A549 (cell line): ENCODE measurements around the gene HSD17B1. TPM values are rescaled to one million over a fixed set of nuclear protein-coding genes. Genes with fewer than 3 reads are reported as not detected.

Experiments
- ATAC-seq, 2 experiments: fragments of 200-7000 bp in 1 of 2; fragments of >200 bp in 1 of 2; cut with Nextera tagmentation in 1 of 2; cut with Tn5 transposase in 1 of 2; 3 replicates each; pipeline versions ENCODE4 v1.8.0 to v1.9.1; 2018 to 2020; ENCODE audit warnings: mild to moderate bottlenecking in 1 of 2, moderate library complexity in 1 of 2
- CTCF ChIA-PET: fragments of 300-600 bp; sonication (Branson Sonifier 250); formaldehyde crosslinking; extraction: SDS; loops from one replicate; lab custom pipeline; 2021; ENCODE audit warnings: antibody characterized with exemption, inconsistent platforms; lab: Yijun Ruan, JAX
- POLR2A ChIA-PET: fragments of 350-600 bp; formaldehyde crosslinking; extraction: SDS; loops from one replicate; lab custom pipeline; 2021; ENCODE audit warnings: antibody characterized with exemption, inconsistent platforms; lab: Yijun Ruan, JAX
- DNase-seq, 2 experiments: peaks; one replicate each; pipeline versions ENCODE4 v3.0.0 to v3.0.0-alpha.2; 2011 to 2016; ENCODE audit warnings: low read depth in 1 of 2, low spot score in 1 of 2
- FAIRE-seq: peaks from 2 replicates; lab custom pipeline; 2011; peaks lifted over from hg19 to GRCh38; lab: Jason Lieb, UNC
- H3K27ac ChIP-seq, 2 experiments: fragments of >200 bp; sonication (Bioruptor Twin); formaldehyde crosslinking; 3 replicates each; pipeline ENCODE4 v1.5.1; 2016 to 2017
- H3K4me1 ChIP-seq: fragments of >200 bp; sonication (Bioruptor Twin); formaldehyde crosslinking; 3 replicates; pipeline ENCODE4 v1.6.1; 2016
- H3K4me2 ChIP-seq: fragments of >200 bp; sonication (Bioruptor Twin); formaldehyde crosslinking; 3 replicates; pipeline ENCODE4 v1.6.1; 2016
- H3K4me3 ChIP-seq: fragments of >200 bp; sonication (Bioruptor Twin); formaldehyde crosslinking; 3 replicates; pipeline ENCODE4 v1.5.1; 2016
- H3K9me3 ChIP-seq: fragments of >200 bp; sonication (Bioruptor Twin); formaldehyde crosslinking; 3 replicates; pipeline ENCODE4 v1.6.1; 2016
- BHLHE40 ChIP-seq: IDR thresholded peaks from 2 replicates; pipeline ENCODE4 v1.6.1; 2012; ENCODE audit warnings: low read depth, low read length, inconsistent platforms
- CBX8 ChIP-seq: fragments of 200-600 bp; sonication (generic); IDR thresholded peaks from 2 replicates; pipeline ENCODE4 v1.6.1; 2016
- CHD2 ChIP-seq: fragments of 150-350 bp; IDR thresholded peaks from 2 replicates; pipeline ENCODE4 v1.6.1; 2014; ENCODE audit warnings: low read length; ENCODE audit not compliant: partially characterized antibody
- EHF ChIP-seq: fragments of 250-450 bp; sonication (Bioruptor Pico); IDR thresholded peaks from 2 replicates; pipeline ENCODE4 v1.5.0; 2020; ENCODE audit warnings: mild to moderate bottlenecking
- EP300 ChIP-seq, 2 experiments: fragments of >200 bp; sonication (Bioruptor Twin); formaldehyde crosslinking; IDR thresholded peaks; 2 replicates in 1 of 2; 3 replicates in 1 of 2; pipeline ENCODE4 v1.6.1; 2016 to 2017
- FOSB ChIP-seq: fragments of 250-450 bp; sonication (Bioruptor Pico); IDR thresholded peaks from 2 replicates; pipeline ENCODE4 v1.5.0; 2020; ENCODE audit warnings: mild to moderate bottlenecking, moderate library complexity
- FOSL2 ChIP-seq, 2 experiments: fragments of 450-650 bp in 1 of 2; fragments of >200 bp in 1 of 2; sonication (Bioruptor Twin) in 1 of 2; formaldehyde crosslinking; IDR thresholded peaks; 2 replicates each; pipeline versions ENCODE4 v1.5.0 to v1.6.1; 2016 to 2020; ENCODE audit warnings: mild to moderate bottlenecking in 1 of 2, moderate library complexity in 1 of 2
- FOXS1 ChIP-seq: fragments of 250-450 bp; sonication (Bioruptor Pico); IDR thresholded peaks from 2 replicates; pipeline ENCODE4 v1.5.0; 2020; ENCODE audit warnings: mild to moderate bottlenecking, moderate library complexity
- GATA3 ChIP-seq: IDR thresholded peaks from 2 replicates; pipeline ENCODE4 v1.6.1; 2012; ENCODE audit warnings: borderline replicate concordance
- HES2 ChIP-seq: fragments of >200 bp; sonication (Bioruptor Twin); formaldehyde crosslinking; IDR thresholded peaks from 2 replicates; pipeline ENCODE4 v1.6.1; 2016
- HEYL ChIP-seq: fragments of 250-450 bp; sonication (Bioruptor Pico); IDR thresholded peaks from 2 replicates; pipeline ENCODE4 v1.8.0; 2021; ENCODE audit warnings: mild to moderate bottlenecking, moderate library complexity
- HOXB5 ChIP-seq: fragments of 250-450 bp; sonication (Bioruptor Pico); IDR thresholded peaks from 2 replicates; pipeline ENCODE4 v1.5.0; 2020; ENCODE audit warnings: mild to moderate bottlenecking, moderate library complexity
- JUNB ChIP-seq: fragments of >200 bp; sonication (Bioruptor Twin); formaldehyde crosslinking; IDR thresholded peaks from 2 replicates; pipeline ENCODE4 v1.6.1; 2016
- KDM5A ChIP-seq: fragments of 200-600 bp; sonication (generic); IDR thresholded peaks from 2 replicates; pipeline ENCODE4 v1.6.1; 2016; ENCODE audit warnings: antibody characterized with exemption, mild to moderate bottlenecking
- MAFK ChIP-seq: fragments of 450-650 bp; IDR thresholded peaks from 2 replicates; pipeline ENCODE4 v1.6.1; 2014; ENCODE audit not compliant: partially characterized antibody
- PHF8 ChIP-seq: fragments of 200-600 bp; sonication (generic); IDR thresholded peaks from 2 replicates; pipeline ENCODE4 v1.6.1; 2016; ENCODE audit warnings: low read depth, mild to moderate bottlenecking, antibody characterized with exemption, moderate library complexity, borderline replicate concordance
- POLR2A ChIP-seq: IDR thresholded peaks from 2 replicates; pipeline ENCODE4 v1.6.1; 2012; ENCODE audit warnings: mild to moderate bottlenecking, low read length
- POLR2AphosphoS2 ChIP-seq: conservative IDR thresholded peaks from 2 replicates; pipeline ENCODE4 v1.6.1; 2012; ENCODE audit warnings: low read length, improper control_type of control experiment, inconsistent platforms
- RAD21 ChIP-seq, 2 experiments: fragments of >200 bp in 1 of 2; sonication (Bioruptor Twin) in 1 of 2; formaldehyde crosslinking in 1 of 2; IDR thresholded peaks in 1 of 2; conservative IDR thresholded peaks in 1 of 2; 2 replicates in 1 of 2; 3 replicates in 1 of 2; pipeline ENCODE4 v1.6.1; 2012 to 2018; ENCODE audit warnings: inconsistent platforms in 1 of 2
- RCOR1 ChIP-seq: fragments of 150-350 bp; IDR thresholded peaks from 2 replicates; pipeline ENCODE4 v1.6.1; 2014; ENCODE audit warnings: antibody characterized with exemption, low read length, low read depth
- SREBF2 ChIP-seq: fragments of 450-650 bp; IDR thresholded peaks from 2 replicates; pipeline ENCODE4 v1.6.1; 2014; ENCODE audit warnings: mild to moderate bottlenecking, moderate library complexity
- TFCP2L1 ChIP-seq: fragments of 250-450 bp; sonication (Bioruptor Pico); IDR thresholded peaks from 2 replicates; pipeline ENCODE4 v1.5.0; 2021; ENCODE audit warnings: mild to moderate bottlenecking
- USF2 ChIP-seq: fragments of 450-650 bp; IDR thresholded peaks from 2 replicates; pipeline ENCODE4 v1.6.1; 2014; ENCODE audit warnings: antibody characterized with exemption
- ZC3H11A ChIP-seq: fragments of 450-650 bp; IDR thresholded peaks from 2 replicates; pipeline ENCODE4 v1.6.1; 2014; ENCODE audit warnings: antibody characterized with exemption, mild to moderate bottlenecking
- ZSCAN20 ChIP-seq: fragments of 250-450 bp; sonication (Bioruptor Pico); IDR thresholded peaks from 2 replicates; pipeline ENCODE4 v1.8.0; 2022; ENCODE audit warnings: mild to moderate bottlenecking, moderate library complexity
- WGBS: methylation state at CpG from one replicate; pipeline ENCODE4 v1.1.6; 2017; ENCODE audit errors: missing lambda C conversion rate; 5-methylcytosine and 5-hydroxymethylcytosine counted together
- polyA plus RNA-seq, 4 experiments: library from polyadenylated mRNA; depleted of rRNA in 3 of 4; stranded (reverse); fragments of >200 nt; fragmentation: RNase III in 1 of 4; extraction: RNeasy Plus Mini Kit Qiagen cat#74134 plus additional on column Dnase treatment in 1 of 4; gene quantifications; 2 replicates in 3 of 4; 3 replicates in 1 of 4; pipeline ENCODE4 v1.2.3, GENCODE V29; 2011 to 2017

HSD17B1 gene
- polyA plus RNA-seq, 2 of the 4 experiments (the other 2 are of a cell fraction) = 0.49 to 1.5 TPM

- Histone ChIP-seq H3K9me3 (no peaks in the 10 kb centered on the region), H3K4me1 (no peaks in the 10 kb centered on the region), H3K27ac (no peak overlapping the region), H3K4me2 (no peak overlapping the region), H3K4me3 (no peak overlapping the region)
- no peak for ATAC-seq
- no peak for FAIRE-seq
- WGBS = 78% methylated on average over 1 of the region's 1 CpG
- DNase-seq = no peak
- POLR2A ChIA-PET = interaction anchor here (0.6 kb wide), 2 partner anchors 24 to 634 kb away, joined by 5 read pairs; partner anchors contain the start of gene TUBG1
- CTCF ChIA-PET = interaction anchor here (1.5 to 15.8 kb wide), 4 partner anchors 7 to 239 kb away, joined by 3 to 394 read pairs (median 64); partner anchors contain the start of genes BECN1, CCR10, PLEKHH3 and PSMC3IP
- TF ChIP-seq CBX8 (no peak), CHD2 (no peak), ZSCAN20 (CRISPR knock-in tag) (no peak), KDM5A (no peak), BHLHE40 (no peak), HOXB5 (CRISPR knock-in tag) (no peak), RCOR1 (no peak), FOSL2 (IDR thresholded peaks at IDR 0.05) (no peak), FOSL2 (CRISPR knock-in tag; IDR thresholded peaks at IDR 0.05) (no peak), USF2 (no peak), GATA3 (no peak), EHF (CRISPR knock-in tag) (no peak), RAD21 (conservative IDR thresholded peaks at IDR 0.05 in 1 of 2, IDR thresholded peaks at IDR 0.05 in 1 of 2) (no peak)
These were observed 32.6 kb downstream of the HSD17B1 start for GRCh38 chr17:42585353-42585752.

DNA sequence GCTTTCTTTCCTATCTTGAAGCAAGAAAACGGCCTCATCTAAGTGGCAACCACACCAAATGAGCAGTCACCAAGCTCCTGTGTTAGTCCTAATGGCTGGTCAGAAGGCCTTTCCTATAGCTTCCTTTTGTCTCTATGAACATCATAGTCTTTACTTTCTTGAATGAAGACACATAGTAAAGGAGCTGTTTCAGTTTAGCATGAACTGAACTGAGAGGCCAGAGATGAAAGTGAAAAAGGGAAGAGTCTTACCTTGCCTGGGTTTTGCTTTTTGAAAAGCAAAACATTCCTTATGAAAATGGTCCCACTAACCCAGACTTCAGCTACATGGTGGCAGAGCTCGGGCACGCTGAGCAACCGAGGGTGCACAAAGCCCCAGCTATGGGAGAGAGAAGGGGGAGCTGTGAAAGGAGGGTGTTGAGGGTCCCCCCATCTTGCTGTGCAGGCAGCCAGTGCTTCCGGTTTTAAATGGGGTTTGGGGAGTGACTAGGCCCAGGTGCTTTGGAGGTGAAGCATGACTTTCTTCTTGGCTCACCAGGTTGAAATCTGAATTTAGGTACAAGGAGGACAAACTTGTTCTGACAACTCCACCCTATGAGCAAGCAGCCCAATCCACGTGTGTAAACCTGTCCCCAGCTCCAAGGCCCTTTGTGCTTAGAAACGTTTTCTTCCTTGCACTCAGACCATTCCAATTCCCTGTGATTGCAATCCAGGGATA lies 33.9 kb downstream of the HSD17B1 start:
- Histone ChIP-seq H3K27ac (no peak overlapping the region), H3K4me3 (no peak overlapping the region), H3K9me3 (no peaks in the 10 kb centered on the region), H3K4me1 (no peaks in the 10 kb centered on the region), H3K4me2 (no peak overlapping the region)
- no peak for TF ChIP-seq ZSCAN20 (CRISPR knock-in tag)
- no peak for TF ChIP-seq USF2
- no peak for TF ChIP-seq TFCP2L1 (CRISPR knock-in tag)
- no peak for TF ChIP-seq PHF8
- no peak for TF ChIP-seq HEYL
- no peak for TF ChIP-seq EP300 (IDR thresholded peaks at IDR 0.05)
- TF ChIP-seq POLR2A = no peak
- no peak for TF ChIP-seq GATA3
- no peak for TF ChIP-seq POLR2AphosphoS2
- no peak for TF ChIP-seq FOSB
- no peak for TF ChIP-seq SREBF2
- no peak for TF ChIP-seq JUNB
- TF ChIP-seq HES2 = no peak
- TF ChIP-seq ZC3H11A = no peak
- no peak for TF ChIP-seq EHF (CRISPR knock-in tag)
- no peak for TF ChIP-seq MAFK
- TF ChIP-seq FOXS1 (CRISPR knock-in tag) = no peak
- DNase-seq = no peak
- no peak for FAIRE-seq
- ChIA-PET POLR2A (interaction anchor here (0.6 kb wide), 1 partner anchor 11 kb away, joined by 10 read pairs; no protein-coding TSS in a partner anchor), CTCF (interaction anchor here (0.6 to 15.8 kb wide), 11 partner anchors 8 to 351 kb away, joined by 3 to 394 read pairs (median 4); partner anchors contain the start of genes CCR10, PLEKHH3 and PSMC3IP)
- ATAC-seq = no peak
- WGBS = 81% methylated on average over 7 of the region's 7 CpGs
